Gastroesophageal sphincter (tissue), 4 donors: ENCODE data around the gene TARBP1. TPM values are rescaled to one million over a fixed set of nuclear protein-coding genes. Genes with fewer than 3 reads are reported as not detected.

Experiments used
- ATAC-seq: fragments of 150-250 bp; one replicate; pipeline ENCODE4 v1.9.1; 2016; ENCODE audit warnings: mild to moderate bottlenecking, moderate library complexity
- H3K27ac ChIP-seq, 4 donors: fragments of 200-600 bp; sonication (generic) in 3 of 4; 1 replicate in 3 of 4; 2 replicates in 1 of 4; pipeline ENCODE4 v1.5.1; 2016 to 2019
- H3K27me3 ChIP-seq: fragments of 200-600 bp; sonication (generic); one replicate; pipeline ENCODE4 v1.5.1; 2019
- H3K36me3 ChIP-seq, 2 donors: fragments of 200-600 bp; sonication (generic); one replicate each; pipeline ENCODE4 v1.5.1; 2019; ENCODE audit warnings: control low read depth in 1 of 2
- H3K4me1 ChIP-seq, 3 donors: fragments of 200-600 bp; sonication (generic); 1 replicate in 2 of 3; 2 replicates in 1 of 3; pipeline ENCODE4 v1.5.1; 2016 to 2019; ENCODE audit warnings: control low read depth in 2 of 3
- H3K4me3 ChIP-seq, 2 donors: fragments of 200-600 bp; sonication (generic); one replicate each; pipeline ENCODE4 v1.5.1; 2019; ENCODE audit warnings: mild to moderate bottlenecking in 1 of 2, moderate library complexity in 1 of 2
- H3K9me3 ChIP-seq, 3 donors: fragments of 200-600 bp; sonication (generic); one replicate each; pipeline ENCODE4 v1.5.1; 2017 to 2019; ENCODE audit warnings: control low read depth in 2 of 3
- EP300 ChIP-seq: sonication (generic); formaldehyde crosslinking; IDR thresholded peaks from one replicate; pipeline ENCODE4 v1.6.1; 2017; ENCODE audit warnings: antibody characterized with exemption, mild to moderate bottlenecking
- POLR2A ChIP-seq, 2 donors: fragments of 450-650 bp; IDR thresholded peaks; one replicate each; pipeline ENCODE4 v1.6.1; 2017; ENCODE audit warnings: antibody characterized with exemption in 2 of 2, mild to moderate bottlenecking in 2 of 2, moderate library complexity in 1 of 2
- POLR2AphosphoS5 ChIP-seq: sonication (generic); formaldehyde crosslinking; IDR thresholded peaks from one replicate; pipeline ENCODE4 v1.6.1; 2017; ENCODE audit warnings: antibody characterized with exemption
- WGBS, 2 donors: methylation state at CpG; one replicate each; pipeline ENCODE4 v1.1.5; 2018; ENCODE audit warnings: low coverage in 1 of 2; 5-methylcytosine and 5-hydroxymethylcytosine counted together
- total RNA-seq, 4 donors: library from RNA; depleted of rRNA; stranded (reverse); fragments of >200 nt; gene quantifications; one replicate each; pipeline ENCODE4 v1.1.0, GENCODE V29; 2016
- TF ChIP-seq, protein P1 (sequence below), 4 experiments: fragments of 200-600 bp in 2 of 4; fragments of 450-650 bp in 2 of 4; sonication (generic) in 1 of 4; IDR thresholded peaks; one replicate each; pipeline ENCODE4 v1.5.1; 2017 to 2019; ENCODE audit warnings: antibody characterized with exemption in 4 of 4, mild to moderate bottlenecking in 2 of 4, moderate library complexity in 2 of 4

The TARBP1 gene
- total RNA-seq, 4 donors from 2014 or later, result 6.7 to 9.6 (median 8.7) TPM

DNA sequence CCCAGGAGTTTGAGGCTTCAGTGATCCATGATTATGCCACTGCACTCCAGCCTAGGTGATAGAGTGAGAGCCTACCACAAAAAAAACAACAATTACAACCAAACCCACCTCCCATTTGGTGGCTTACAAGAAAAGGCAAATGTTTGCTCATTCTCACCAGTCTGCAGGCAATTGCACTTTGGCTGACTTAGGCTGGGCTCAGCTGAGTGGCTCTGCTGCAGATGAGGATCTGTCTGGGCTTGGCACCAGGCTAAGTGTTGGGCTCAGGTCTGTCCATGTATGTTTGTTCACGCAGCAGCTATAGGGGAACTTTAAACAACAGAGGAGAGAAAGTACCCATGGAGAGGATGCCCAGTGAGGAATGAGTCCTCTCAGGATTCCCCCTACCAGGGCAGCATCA, 133.7 kb downstream of the TARBP1 start:
- TF ChIP-seq POLR2A (IDR thresholded peaks at IDR 0.05) (no peak), POLR2AphosphoS5 (no peak), EP300 (no peak)
- TF ChIP-seq, protein P1, sequence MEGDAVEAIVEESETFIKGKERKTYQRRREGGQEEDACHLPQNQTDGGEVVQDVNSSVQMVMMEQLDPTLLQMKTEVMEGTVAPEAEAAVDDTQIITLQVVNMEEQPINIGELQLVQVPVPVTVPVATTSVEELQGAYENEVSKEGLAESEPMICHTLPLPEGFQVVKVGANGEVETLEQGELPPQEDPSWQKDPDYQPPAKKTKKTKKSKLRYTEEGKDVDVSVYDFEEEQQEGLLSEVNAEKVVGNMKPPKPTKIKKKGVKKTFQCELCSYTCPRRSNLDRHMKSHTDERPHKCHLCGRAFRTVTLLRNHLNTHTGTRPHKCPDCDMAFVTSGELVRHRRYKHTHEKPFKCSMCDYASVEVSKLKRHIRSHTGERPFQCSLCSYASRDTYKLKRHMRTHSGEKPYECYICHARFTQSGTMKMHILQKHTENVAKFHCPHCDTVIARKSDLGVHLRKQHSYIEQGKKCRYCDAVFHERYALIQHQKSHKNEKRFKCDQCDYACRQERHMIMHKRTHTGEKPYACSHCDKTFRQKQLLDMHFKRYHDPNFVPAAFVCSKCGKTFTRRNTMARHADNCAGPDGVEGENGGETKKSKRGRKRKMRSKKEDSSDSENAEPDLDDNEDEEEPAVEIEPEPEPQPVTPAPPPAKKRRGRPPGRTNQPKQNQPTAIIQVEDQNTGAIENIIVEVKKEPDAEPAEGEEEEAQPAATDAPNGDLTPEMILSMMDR (IDR thresholded peaks at IDR 0.05), result no peak
- Histone ChIP-seq H3K27ac (no peak overlapping the region), H3K4me1 (no peaks in the 10 kb centered on the region), H3K9me3 (peaks cover 0 to 5% (median 0%) of the 10 kb centered on the region in 3 donors), H3K27me3 (peaks cover 11% of the 10 kb centered on the region), H3K4me3 (no peak overlapping the region), H3K36me3 (no peaks in the 10 kb centered on the region)
- 67% methylated on average over 1 of the region's 1 CpG; no CpG with 5 or more reads in 1 of the 2 donors for WGBS, 2 donors
- ATAC-seq, result no peak

DNA sequence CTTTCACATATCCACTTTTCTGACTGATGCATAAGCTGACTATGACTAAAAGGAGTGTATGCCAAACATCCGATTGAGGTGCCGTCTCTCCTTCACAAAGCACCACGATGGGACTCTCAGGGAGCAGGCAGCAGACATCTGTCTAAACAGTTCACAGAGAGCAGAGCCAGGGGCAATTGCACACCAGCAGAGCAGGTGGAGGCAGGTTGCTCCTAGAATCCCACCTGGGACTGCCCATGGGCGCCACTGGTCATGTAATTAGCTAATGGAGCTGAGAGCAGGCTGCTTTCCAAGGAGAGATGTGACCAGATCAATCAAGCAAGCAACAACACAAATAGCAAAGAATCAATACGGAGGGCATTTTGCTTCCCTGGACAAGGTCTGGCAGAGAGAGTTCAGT, 136.2 kb downstream of the TARBP1 start:
- Histone ChIP-seq H3K4me3 (no peak overlapping the region), H3K36me3 (no peaks in the 10 kb centered on the region), H3K4me1 (no peaks in the 10 kb centered on the region), H3K27me3 (no peaks in the 10 kb centered on the region), H3K9me3 (peaks cover 0 to 21% (median 0%) of the 10 kb centered on the region in 3 donors), H3K27ac (no peak overlapping the region)
- WGBS, 2 donors, result 44 to 63% methylated on average over 2 to 5 of the region's 5 CpGs
- ATAC-seq, result no peak
- TF ChIP-seq, protein P1 (IDR thresholded peaks at IDR 0.05), result no peak
- TF ChIP-seq EP300 (no peak), POLR2AphosphoS5 (no peak), POLR2A (IDR thresholded peaks at IDR 0.05) (no peak)

Other genes starting within 250 kb of the TARBP1 start
- 10 to 100 TPM; 13.4 to 24.7 (median 16.9) TPM for gene COA6, start 105.7 kb downstream of the TARBP1 start, total RNA-seq
- gene IRF2BP2, start 131.0 kb upstream of the TARBP1 start, total RNA-seq, result 100 to 1,000 TPM in 3 of 4 donors, 10 to 100 TPM in 1; 70.1 to 107 (median 104) TPM